GM12891 (cell line): Measurements from ENCODE around the gene STK24.

Source experiments
- DNase-seq: peaks from one replicate; pipeline ENCODE4 v3.0.0; 2011; ENCODE audit warnings: low spot score; ENCODE audit not compliant: insufficient read length
- FAIRE-seq: peaks from 2 replicates; lab custom pipeline; 2011; peaks lifted over from hg19 to GRCh38; lab: Jason Lieb, UNC
- PAX5 ChIP-seq: IDR thresholded peaks from 2 replicates; pipeline ENCODE4 v1.6.1; 2011; ENCODE audit warnings: low read length, moderate library complexity, mild to moderate bottlenecking; ENCODE audit not compliant: insufficient read depth, severe bottlenecking
- POLR2A ChIP-seq: IDR thresholded peaks from 2 replicates; pipeline ENCODE4 v1.6.1; 2011; ENCODE audit warnings: low read depth, low read length, control low read depth
- POLR2AphosphoS5 ChIP-seq: IDR thresholded peaks from 2 replicates; pipeline ENCODE4 v1.6.1; 2011; ENCODE audit warnings: low read depth, low read length, control low read depth
- POU2F2 ChIP-seq: IDR thresholded peaks from 2 replicates; pipeline ENCODE4 v1.6.1; 2011; ENCODE audit warnings: low read depth, mild to moderate bottlenecking, control low read depth, low read length, moderate library complexity
- SPI1 ChIP-seq: IDR thresholded peaks from 2 replicates; pipeline ENCODE4 v1.6.1; 2011; ENCODE audit warnings: low read depth, low read length, control low read depth
- TAF1 ChIP-seq: IDR thresholded peaks from 2 replicates; pipeline ENCODE4 v1.6.1; 2011; ENCODE audit warnings: low read depth, low read length, control low read depth

Gene STK24

DNA sequence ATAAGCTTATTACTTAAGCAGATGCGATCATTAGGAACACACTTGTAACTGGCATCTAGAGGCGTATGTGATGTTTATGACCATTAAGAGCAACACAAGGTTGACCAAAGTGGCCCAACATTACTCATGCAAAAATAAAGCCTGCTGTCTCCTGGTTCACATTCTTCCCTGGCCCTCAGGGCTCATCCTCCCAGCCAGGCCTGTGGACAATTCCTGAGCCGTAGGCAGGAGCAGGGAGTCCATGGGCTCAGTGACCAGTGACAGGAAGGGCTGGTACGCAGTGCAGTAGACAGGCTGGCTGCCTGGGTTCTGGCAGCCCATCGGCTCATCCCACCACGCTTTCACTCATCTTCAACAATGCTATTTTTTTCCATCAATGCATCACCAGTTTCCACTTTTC is 106.0 kb downstream of the STK24 start:
- TF ChIP-seq PAX5 (no peak), POLR2A (no peak), TAF1 (no peak), POU2F2 (no peak), SPI1 (no peak), POLR2AphosphoS5 (no peak)

GRCh38 chr13:98468929-98469328 is 108.0 kb downstream of the STK24 start:
- DNase-seq (no peak), FAIRE-seq (no peak)
- TF ChIP-seq POLR2AphosphoS5 = no peak
- no peak for TF ChIP-seq POLR2A
- TF ChIP-seq POU2F2 = no peak
- TF ChIP-seq SPI1 = no peak
- TF ChIP-seq TAF1 = no peak
- no peak for TF ChIP-seq PAX5

More for the DNA sequence above, 106.0 kb downstream of the STK24 start:
- FAIRE-seq (no peak), DNase-seq (no peak)

- no peak for TF ChIP-seq POLR2AphosphoS5
- TF ChIP-seq POLR2A = no peak
- TF ChIP-seq POU2F2 = no peak
- TF ChIP-seq TAF1 = no peak
- TF ChIP-seq PAX5 = no peak
- TF ChIP-seq SPI1 = no peak
- DNase-seq (no peak), FAIRE-seq (no peak)
Measured at GRCh38 chr13:98468361-98468760, 108.5 kb downstream of the STK24 start.

DNA sequence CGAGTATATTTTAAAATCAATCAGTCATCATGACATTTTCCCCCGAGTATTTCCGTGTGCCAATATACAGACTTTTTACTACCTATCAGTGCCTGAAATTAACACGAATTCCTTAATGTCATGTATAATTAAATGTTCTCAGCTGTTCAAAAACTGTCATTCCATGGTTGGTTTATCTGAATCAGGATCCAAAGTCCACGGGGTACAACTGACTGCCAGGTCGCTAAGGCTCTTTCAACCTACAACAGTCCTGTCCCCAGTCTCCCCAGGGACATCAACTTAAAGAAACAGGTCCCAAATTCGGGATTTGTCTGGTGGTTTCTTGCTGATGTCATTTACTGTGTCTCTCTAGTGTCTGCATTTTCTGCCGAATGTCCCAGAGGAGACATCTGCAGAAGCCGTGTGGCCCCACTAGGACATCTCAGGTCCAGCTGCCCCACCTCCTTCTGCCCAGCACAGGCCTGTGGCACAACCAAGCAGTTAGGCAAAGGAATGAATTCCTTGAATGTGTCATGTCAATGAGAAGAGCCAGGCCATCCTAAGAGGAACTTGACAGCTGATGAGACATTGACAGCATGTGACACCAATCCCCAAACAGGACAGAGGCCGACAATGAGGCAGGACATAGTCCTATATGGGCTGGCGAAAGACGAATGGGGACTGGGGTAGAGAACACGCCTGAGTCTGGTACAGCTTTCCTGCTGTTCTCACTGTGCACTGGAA is 109.5 kb downstream of the STK24 start:
- TF ChIP-seq SPI1 (no peak), PAX5 (no peak), POU2F2 (no peak), POLR2AphosphoS5 (no peak), POLR2A (no peak), TAF1 (no peak)
- peak; percentile 16 for FAIRE-seq
- DNase-seq = no peak

- FAIRE-seq = no peak
- TF ChIP-seq POLR2AphosphoS5 = 0 out of 2 replicates have a peak, but pooled peaks have one; percentile 28
- TF ChIP-seq SPI1 = no peak
- TF ChIP-seq POLR2A = no peak
- DNase-seq = no peak
Measured at GRCh38 chr13:98466634-98467236, 110.2 kb downstream of the STK24 start.

- no peak for TF ChIP-seq POU2F2
- no peak for TF ChIP-seq POLR2AphosphoS5
- no peak for TF ChIP-seq TAF1
- TF ChIP-seq PAX5 = no peak
- FAIRE-seq (no peak), DNase-seq (no peak)
Measured at GRCh38 chr13:98462946-98463345, 114.0 kb downstream of the STK24 start.

- DNase-seq = no peak
- FAIRE-seq = no peak
- no peak for TF ChIP-seq POLR2A
- TF ChIP-seq POU2F2 = no peak
- TF ChIP-seq POLR2AphosphoS5 = no peak
- no peak for TF ChIP-seq PAX5
- no peak for TF ChIP-seq TAF1
- TF ChIP-seq SPI1 = no peak
Measured at GRCh38 chr13:98462241-98462882, 114.5 kb downstream of the STK24 start.

GRCh38 chr13:98461486-98462240 is 115.2 kb downstream of the STK24 start:
- TF ChIP-seq POLR2AphosphoS5 (no peak), SPI1 (no peak)
- no peak for DNase-seq
- no peak for FAIRE-seq

DNA sequence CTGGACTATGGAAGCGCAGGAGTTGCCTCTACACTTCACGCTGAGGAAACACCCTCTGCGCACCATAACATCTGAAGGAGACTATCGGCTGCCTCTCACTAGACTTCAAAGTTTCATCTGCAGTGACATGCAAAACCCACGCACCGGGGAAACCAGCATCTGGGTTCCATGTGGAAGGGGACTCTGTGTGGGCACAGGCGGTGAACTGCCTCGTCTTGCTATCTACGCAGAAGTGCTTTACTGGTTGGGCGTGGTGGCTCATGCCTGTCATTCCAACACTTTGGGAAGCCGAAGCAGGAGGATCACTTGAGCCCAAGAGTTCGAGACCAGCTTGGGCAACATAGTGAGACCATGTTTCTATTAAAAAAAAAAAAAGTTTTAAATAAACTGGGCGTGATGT is 116.4 kb downstream of the STK24 start:
- TF ChIP-seq POU2F2 (no peak), POLR2A (no peak), SPI1 (no peak), POLR2AphosphoS5 (no peak), PAX5 (no peak), TAF1 (no peak)
- FAIRE-seq (no peak), DNase-seq (no peak)
